ENCODE data around the gene ELMO1. TPM values are rescaled to one million over a fixed set of nuclear protein-coding genes. Genes with fewer than 3 reads are reported as not detected.

The ELMO1 gene
- total RNA-seq, 1 donor from 2014 or later = 151 TPM

DNA sequence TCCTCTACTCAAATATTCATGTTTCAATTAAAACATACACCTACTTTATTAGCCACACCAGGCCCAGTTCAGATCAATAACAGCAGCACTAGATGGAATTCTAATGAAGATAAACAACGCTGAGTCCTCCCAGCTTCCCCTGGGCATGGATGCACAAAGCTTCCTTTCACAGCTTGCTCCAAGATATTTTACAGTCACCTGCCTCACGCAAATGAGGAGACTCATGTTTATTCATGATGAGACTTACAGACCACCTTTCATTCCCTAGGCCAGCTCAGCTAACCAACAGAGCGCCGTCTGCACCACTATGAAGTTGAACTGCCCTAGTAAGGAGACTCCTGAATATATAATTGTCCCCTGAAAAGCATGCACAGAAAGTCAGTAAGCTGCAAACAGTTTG lies 441.4 kb downstream of the ELMO1 start:
- no peak for DNase-seq (ENCODE audit: low spot score)
- TF ChIP-seq, protein P1, sequence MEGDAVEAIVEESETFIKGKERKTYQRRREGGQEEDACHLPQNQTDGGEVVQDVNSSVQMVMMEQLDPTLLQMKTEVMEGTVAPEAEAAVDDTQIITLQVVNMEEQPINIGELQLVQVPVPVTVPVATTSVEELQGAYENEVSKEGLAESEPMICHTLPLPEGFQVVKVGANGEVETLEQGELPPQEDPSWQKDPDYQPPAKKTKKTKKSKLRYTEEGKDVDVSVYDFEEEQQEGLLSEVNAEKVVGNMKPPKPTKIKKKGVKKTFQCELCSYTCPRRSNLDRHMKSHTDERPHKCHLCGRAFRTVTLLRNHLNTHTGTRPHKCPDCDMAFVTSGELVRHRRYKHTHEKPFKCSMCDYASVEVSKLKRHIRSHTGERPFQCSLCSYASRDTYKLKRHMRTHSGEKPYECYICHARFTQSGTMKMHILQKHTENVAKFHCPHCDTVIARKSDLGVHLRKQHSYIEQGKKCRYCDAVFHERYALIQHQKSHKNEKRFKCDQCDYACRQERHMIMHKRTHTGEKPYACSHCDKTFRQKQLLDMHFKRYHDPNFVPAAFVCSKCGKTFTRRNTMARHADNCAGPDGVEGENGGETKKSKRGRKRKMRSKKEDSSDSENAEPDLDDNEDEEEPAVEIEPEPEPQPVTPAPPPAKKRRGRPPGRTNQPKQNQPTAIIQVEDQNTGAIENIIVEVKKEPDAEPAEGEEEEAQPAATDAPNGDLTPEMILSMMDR (IDR thresholded peaks at IDR 0.05; ENCODE audit: unreplicated experiment) = no peak
- Mint-ChIP-seq H3K27ac (ENCODE audit: unreplicated experiment) (no peak overlapping the region), H3K27me3 (ENCODE audit: unreplicated experiment) (peaks cover 5% of the 10 kb centered on the region), H3K4me1 (ENCODE audit: unreplicated experiment) (no peaks in the 10 kb centered on the region), H3K9me3 (ENCODE audit: unreplicated experiment) (no peaks in the 10 kb centered on the region), H3K36me3 (ENCODE audit: low read depth, unreplicated experiment) (peaks cover 26% of the 10 kb centered on the region), H3K4me3 (ENCODE audit: unreplicated experiment) (no peak overlapping the region)

DNA sequence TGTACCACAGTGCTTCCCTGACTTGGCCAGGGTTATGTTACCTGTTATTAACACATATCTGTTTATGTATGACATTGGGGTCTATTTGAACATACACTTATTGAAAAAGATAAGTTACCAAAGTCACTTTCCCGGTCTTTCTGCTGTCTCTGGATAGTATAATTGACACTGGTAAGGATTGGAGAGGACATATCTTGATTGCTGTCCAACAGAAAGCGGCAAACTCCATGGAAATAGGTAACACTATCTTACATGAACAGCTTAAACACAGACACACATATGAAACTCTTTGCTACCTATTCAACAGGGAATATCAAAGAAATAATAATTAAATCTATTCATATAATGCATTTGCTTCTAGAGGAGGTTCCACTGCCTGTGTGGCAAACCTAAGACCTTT lies 441.9 kb downstream of the ELMO1 start:
- Mint-ChIP-seq H3K9me3 (ENCODE audit: unreplicated experiment) (no peaks in the 10 kb centered on the region), H3K27me3 (ENCODE audit: unreplicated experiment) (peaks cover 2% of the 10 kb centered on the region)

DNA sequence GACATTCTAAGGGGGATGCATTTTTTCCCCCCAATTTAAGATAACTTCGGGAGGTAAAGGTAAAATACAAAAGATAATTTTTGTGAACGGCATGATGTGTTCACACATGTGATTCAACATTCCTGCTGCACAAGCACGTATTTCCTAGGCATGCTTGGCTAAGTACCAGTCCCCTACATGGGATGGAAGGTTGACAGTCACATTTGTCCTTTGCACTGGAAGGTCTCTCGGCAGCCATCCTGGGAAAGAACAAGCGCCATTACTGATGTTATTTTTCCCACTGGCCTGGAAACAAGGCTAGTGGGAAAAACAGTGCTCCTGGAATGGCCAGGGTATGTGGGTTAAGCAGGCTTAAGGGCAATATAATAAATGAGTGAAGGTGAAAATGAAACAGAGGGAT lies 448.2 kb downstream of the ELMO1 start:
- TF ChIP-seq, protein P1 (IDR thresholded peaks at IDR 0.05; ENCODE audit: unreplicated experiment) = no peak
- no peak for DNase-seq (ENCODE audit: low spot score)
- no peaks in the 10 kb centered on the region for H3K27me3 Mint-ChIP-seq (ENCODE audit: unreplicated experiment)
- H3K36me3 Mint-ChIP-seq (ENCODE audit: low read depth, unreplicated experiment) = peaks cover 27% of the 10 kb centered on the region
- no peaks in the 10 kb centered on the region for H3K4me1 Mint-ChIP-seq (ENCODE audit: unreplicated experiment)
- H3K9me3 Mint-ChIP-seq (ENCODE audit: unreplicated experiment) = no peaks in the 10 kb centered on the region
- no peak overlapping the region for H3K27ac Mint-ChIP-seq (ENCODE audit: unreplicated experiment)
- H3K4me3 Mint-ChIP-seq (ENCODE audit: unreplicated experiment) = no peak overlapping the region

More for the DNA sequence above, 441.9 kb downstream of the ELMO1 start:
- TF ChIP-seq, protein P1 (IDR thresholded peaks at IDR 0.05; ENCODE audit: unreplicated experiment) = no peak
- no peak for DNase-seq (ENCODE audit: low spot score)
- H3K4me1 Mint-ChIP-seq (ENCODE audit: unreplicated experiment) = no peaks in the 10 kb centered on the region
- H3K4me3 Mint-ChIP-seq (ENCODE audit: unreplicated experiment) = no peak overlapping the region
- peaks cover 23% of the 10 kb centered on the region for H3K36me3 Mint-ChIP-seq (ENCODE audit: low read depth, unreplicated experiment)
- no peak overlapping the region for H3K27ac Mint-ChIP-seq (ENCODE audit: unreplicated experiment)

DNA sequence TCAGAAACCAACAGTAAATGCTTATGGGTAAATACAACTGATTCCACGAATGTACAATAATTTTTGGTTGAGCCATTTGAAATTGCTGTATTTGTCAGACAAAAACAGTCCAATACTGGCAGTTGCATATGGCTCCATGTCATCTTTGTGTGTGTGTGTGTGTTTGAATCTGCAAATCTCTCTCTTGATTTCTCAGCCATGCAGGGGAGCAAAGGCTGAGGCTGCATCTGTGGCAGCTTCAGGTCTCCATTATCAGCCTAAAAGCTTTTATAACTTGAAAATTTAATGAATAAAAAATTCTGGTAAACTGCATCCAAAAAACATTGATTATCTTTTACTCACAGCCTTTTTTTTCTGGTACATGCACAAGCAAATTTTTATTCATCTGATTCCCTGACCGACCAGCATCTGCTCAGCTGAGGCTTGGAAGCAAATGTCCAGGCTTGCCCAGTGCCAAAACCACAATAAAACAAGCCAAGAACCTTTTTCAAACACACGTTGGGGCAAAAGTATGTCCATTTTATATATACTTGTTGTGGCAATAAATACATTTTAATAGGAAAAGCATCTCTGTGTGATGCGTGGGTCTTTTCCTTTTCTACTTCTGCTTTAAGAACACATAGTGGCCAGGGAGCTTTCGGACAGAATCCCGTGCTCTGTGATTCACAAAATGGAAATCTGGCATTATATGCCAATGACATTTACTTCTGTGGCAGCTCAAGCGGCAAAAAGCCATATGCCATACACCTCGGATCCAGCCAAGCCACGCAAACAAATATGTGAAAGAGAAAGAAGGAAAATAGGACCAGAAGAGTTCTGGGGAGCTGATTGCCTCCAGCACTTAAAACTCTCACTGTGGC lies 448.8 kb downstream of the ELMO1 start:
- H3K27ac Mint-ChIP-seq (ENCODE audit: unreplicated experiment) = no peak overlapping the region
- H3K9me3 Mint-ChIP-seq (ENCODE audit: unreplicated experiment) = no peaks in the 10 kb centered on the region
- TF ChIP-seq, protein P1 (IDR thresholded peaks at IDR 0.05; ENCODE audit: unreplicated experiment) = no peak
- H3K4me1 Mint-ChIP-seq (ENCODE audit: unreplicated experiment) = no peaks in the 10 kb centered on the region
- H3K36me3 Mint-ChIP-seq (ENCODE audit: low read depth, unreplicated experiment) = peaks cover 27% of the 10 kb centered on the region
- DNase-seq (ENCODE audit: low spot score) = no peak
- no peak overlapping the region for H3K4me3 Mint-ChIP-seq (ENCODE audit: unreplicated experiment)
- H3K27me3 Mint-ChIP-seq (ENCODE audit: unreplicated experiment) = no peaks in the 10 kb centered on the region

DNA sequence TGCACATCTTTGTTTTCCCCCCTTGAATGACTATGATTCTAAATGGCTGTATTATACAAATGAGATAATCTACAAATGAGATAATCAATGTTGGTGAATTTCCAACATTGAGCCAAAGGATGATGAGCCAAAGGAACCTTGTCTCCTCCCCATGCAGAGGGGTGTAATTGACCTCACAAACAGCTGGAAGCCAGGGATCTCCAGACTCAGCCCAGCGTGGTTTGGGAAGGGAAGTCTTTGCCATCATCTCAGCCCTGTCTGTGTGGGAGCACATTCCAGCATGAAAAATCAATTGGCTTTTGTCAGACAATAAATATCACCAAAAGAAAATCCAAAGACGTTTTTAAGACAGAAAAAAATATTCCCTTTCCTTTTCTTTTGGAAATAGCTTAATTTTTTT lies 452.9 kb downstream of the ELMO1 start:
- H3K36me3 Mint-ChIP-seq (ENCODE audit: low read depth, unreplicated experiment) = no peaks in the 10 kb centered on the region
- no peaks in the 10 kb centered on the region for H3K4me1 Mint-ChIP-seq (ENCODE audit: unreplicated experiment)
- H3K27me3 Mint-ChIP-seq (ENCODE audit: unreplicated experiment) = no peaks in the 10 kb centered on the region
- no peak overlapping the region for H3K27ac Mint-ChIP-seq (ENCODE audit: unreplicated experiment)
- TF ChIP-seq, protein P1 (IDR thresholded peaks at IDR 0.05; ENCODE audit: unreplicated experiment) = no peak
- no peak for DNase-seq (ENCODE audit: low spot score)
- H3K9me3 Mint-ChIP-seq (ENCODE audit: unreplicated experiment) = no peaks in the 10 kb centered on the region
- H3K4me3 Mint-ChIP-seq (ENCODE audit: unreplicated experiment) = no peak overlapping the region

Measured in endothelial cell (in vitro differentiated cells).